Measurements from ENCODE around the gene DAPK3.
"Not testable (repeated sequence)": the region's sequence is repeated elsewhere in the genome, so short reads cannot be mapped to it uniquely, and the experiment has no call there.

The DAPK3 gene

GRCh38 chr19:3959766-3960131, 11.2 kb downstream of the DAPK3 start:
- no peak for TF ChIP-seq CTCF (IDR thresholded peaks at IDR 0.05; ENCODE audit: low read depth, low read length, missing control alignments)
- no peak overlapping the region for H3K4me3 ChIP-seq (ENCODE audit: low read depth, low read length)
- no peak for DNase-seq (ENCODE audit: low read depth)
- in situ Hi-C loops (cut with HindIII; ENCODE audit: low sequenced_read_pairs) = no loop called here

GRCh38 chr19:3958836-3959765, 11.8 kb downstream of the DAPK3 start:
- in situ Hi-C loops (cut with HindIII; ENCODE audit: low sequenced_read_pairs) = no loop called here
- no peak for TF ChIP-seq CTCF (IDR thresholded peaks at IDR 0.05; ENCODE audit: low read depth, low read length, missing control alignments)
- no peak overlapping the region for H3K4me3 ChIP-seq (ENCODE audit: low read depth, low read length)
- DNase-seq (ENCODE audit: low read depth) = no peak

- no peak for TF ChIP-seq CTCF (IDR thresholded peaks at IDR 0.05; ENCODE audit: low read depth, low read length, missing control alignments)
- DNase-seq (ENCODE audit: low read depth) = no peak
- in situ Hi-C loops (cut with HindIII; ENCODE audit: low sequenced_read_pairs) = no loop called here
- no peak overlapping the region for H3K4me3 ChIP-seq (ENCODE audit: low read depth, low read length)
Observed at GRCh38 chr19:3955688-3956087, 15.2 kb downstream of the DAPK3 start.

GRCh38 chr19:3955276-3955675, 15.6 kb downstream of the DAPK3 start:
- DNase-seq (ENCODE audit: low read depth); H3K4me3 ChIP-seq (ENCODE audit: low read depth, low read length); in situ Hi-C loops (cut with HindIII; ENCODE audit: low sequenced_read_pairs): not testable (repeated sequence)

GRCh38 chr19:3954107-3954506, 16.8 kb downstream of the DAPK3 start:
- DNase-seq (ENCODE audit: low read depth) = no peak
- no peak overlapping the region for H3K4me3 ChIP-seq (ENCODE audit: low read depth, low read length)
- TF ChIP-seq CTCF (IDR thresholded peaks at IDR 0.05; ENCODE audit: low read depth, low read length, missing control alignments) = no peak
- in situ Hi-C loops (cut with HindIII; ENCODE audit: low sequenced_read_pairs) = no loop called here

GRCh38 chr19:3952755-3953276, 18.1 kb downstream of the DAPK3 start:
- in situ Hi-C loops (cut with HindIII; ENCODE audit: low sequenced_read_pairs); H3K4me3 ChIP-seq (ENCODE audit: low read depth, low read length); DNase-seq (ENCODE audit: low read depth): not testable (repeated sequence)

- DNase-seq (ENCODE audit: low read depth) = no peak
- in situ Hi-C loops (cut with HindIII; ENCODE audit: low sequenced_read_pairs) = no loop called here
- no peak overlapping the region for H3K4me3 ChIP-seq (ENCODE audit: low read depth, low read length)
Observed at GRCh38 chr19:3950871-3951861, 19.7 kb downstream of the DAPK3 start.

More at GRCh38 chr19:3950871-3951861, 19.7 kb downstream of the DAPK3 start:
- no peak for TF ChIP-seq CTCF (IDR thresholded peaks at IDR 0.05; ENCODE audit: low read depth, low read length, missing control alignments)
